Peyer's patch (tissue), 4 donors: Measurements from ENCODE around the gene GABRA5. TPM values are rescaled to one million over a fixed set of nuclear protein-coding genes. Genes with fewer than 3 reads are reported as not detected.

ENCODE experiments used
- DNase-seq, 3 donors: peaks; one replicate each; pipeline ENCODE4 v3.0.0-alpha.2; 2017 to 2019
- H3K27ac ChIP-seq, 4 donors: fragments of 200-600 bp; sonication (generic); one replicate each; pipeline ENCODE4 v1.5.1; 2016 to 2019
- H3K27me3 ChIP-seq, 2 donors: fragments of 200-600 bp; sonication (generic); one replicate each; pipeline ENCODE4 v1.5.1; 2019
- H3K36me3 ChIP-seq, 3 donors: fragments of 200-600 bp; sonication (generic); one replicate each; pipeline ENCODE4 v1.5.1; 2016 to 2019
- H3K4me1 ChIP-seq, 4 donors: fragments of 200-600 bp; sonication (generic); one replicate each; pipeline ENCODE4 v1.5.1; 2016 to 2019
- H3K4me3 ChIP-seq, 4 donors: fragments of 200-600 bp; sonication (generic); 1 replicate in 3 of 4; 2 replicates in 1 of 4; pipeline ENCODE4 v1.5.1; 2016 to 2019; ENCODE audit warnings: mild to moderate bottlenecking in 1 of 4
- H3K9me3 ChIP-seq, 4 donors: fragments of 200-600 bp; sonication (generic); one replicate each; pipeline ENCODE4 v1.5.1; 2016 to 2019; ENCODE audit warnings: mild to moderate bottlenecking in 1 of 4
- POLR2A ChIP-seq, 2 donors: fragments of 450-650 bp; IDR thresholded peaks; one replicate each; pipeline ENCODE4 v1.5.1; 2017; ENCODE audit warnings: antibody characterized with exemption in 2 of 2, mild to moderate bottlenecking in 2 of 2, moderate library complexity in 2 of 2
- total RNA-seq, 4 donors: library from RNA; depleted of rRNA; stranded (reverse); fragments of >200 nt; gene quantifications; one replicate each; pipeline ENCODE4 v1.1.0, GENCODE V29; 2016
- TF ChIP-seq, protein P1 (sequence below), 6 experiments: fragments of 450-650 bp in 4 of 6; fragments of 200-600 bp in 2 of 6; sonication (generic) in 1 of 6; IDR thresholded peaks; one replicate each; pipeline ENCODE4 v1.5.1; 2017 to 2019; ENCODE audit warnings: antibody characterized with exemption in 6 of 6, mild to moderate bottlenecking in 3 of 6, moderate library complexity in 1 of 6

Gene GABRA5
- total RNA-seq, 4 donors from 2014 or later = not detected

DNA sequence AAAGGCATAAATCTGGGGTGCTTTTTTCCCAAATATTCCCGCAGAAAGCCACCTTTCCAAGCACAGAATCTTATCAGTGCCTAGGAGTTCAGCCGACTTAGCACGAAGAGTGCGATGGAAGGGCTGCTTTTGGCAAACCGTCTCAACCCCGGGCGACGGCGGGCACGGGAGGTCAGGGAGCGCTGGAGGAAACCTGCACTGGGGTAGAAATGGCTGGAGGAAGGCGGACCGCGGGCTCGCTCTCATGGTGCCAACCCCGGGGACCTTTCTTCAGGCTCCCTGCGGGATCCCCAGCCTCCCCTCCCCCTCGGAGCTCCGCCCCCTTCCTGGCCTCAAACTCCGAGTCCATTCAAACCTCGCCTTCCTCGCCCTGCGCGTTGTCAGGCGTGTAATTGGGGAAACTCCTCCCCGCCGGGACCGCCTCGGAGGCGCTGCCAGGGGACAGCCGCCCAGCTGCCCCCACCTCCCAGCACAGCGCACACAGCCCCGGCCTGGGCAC lies 103.9 kb downstream of the GABRA5 start, which contains the start of gene GABRG3:
Gene GABRG3, plus strand, starts transcription at position 470 of the 499 bp plus-strand sequence.
- no peak for DNase-seq
- no peak for TF ChIP-seq POLR2A (IDR thresholded peaks at IDR 0.05)
- TF ChIP-seq, protein P1, sequence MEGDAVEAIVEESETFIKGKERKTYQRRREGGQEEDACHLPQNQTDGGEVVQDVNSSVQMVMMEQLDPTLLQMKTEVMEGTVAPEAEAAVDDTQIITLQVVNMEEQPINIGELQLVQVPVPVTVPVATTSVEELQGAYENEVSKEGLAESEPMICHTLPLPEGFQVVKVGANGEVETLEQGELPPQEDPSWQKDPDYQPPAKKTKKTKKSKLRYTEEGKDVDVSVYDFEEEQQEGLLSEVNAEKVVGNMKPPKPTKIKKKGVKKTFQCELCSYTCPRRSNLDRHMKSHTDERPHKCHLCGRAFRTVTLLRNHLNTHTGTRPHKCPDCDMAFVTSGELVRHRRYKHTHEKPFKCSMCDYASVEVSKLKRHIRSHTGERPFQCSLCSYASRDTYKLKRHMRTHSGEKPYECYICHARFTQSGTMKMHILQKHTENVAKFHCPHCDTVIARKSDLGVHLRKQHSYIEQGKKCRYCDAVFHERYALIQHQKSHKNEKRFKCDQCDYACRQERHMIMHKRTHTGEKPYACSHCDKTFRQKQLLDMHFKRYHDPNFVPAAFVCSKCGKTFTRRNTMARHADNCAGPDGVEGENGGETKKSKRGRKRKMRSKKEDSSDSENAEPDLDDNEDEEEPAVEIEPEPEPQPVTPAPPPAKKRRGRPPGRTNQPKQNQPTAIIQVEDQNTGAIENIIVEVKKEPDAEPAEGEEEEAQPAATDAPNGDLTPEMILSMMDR (IDR thresholded peaks at IDR 0.05) = no peak
- no peaks in the 10 kb centered on the region for H3K4me1 ChIP-seq
- H3K36me3 ChIP-seq = no peaks in the 10 kb centered on the region
- no peak within 1 kb of the TSS for H3K27ac ChIP-seq
- H3K27me3 ChIP-seq = no peaks in the 10 kb centered on the region
- H3K4me3 ChIP-seq = peak within 1 kb of the TSS in 1 of 4 donors; percentile 19
- no peaks in the 10 kb centered on the region for H3K9me3 ChIP-seq

DNA sequence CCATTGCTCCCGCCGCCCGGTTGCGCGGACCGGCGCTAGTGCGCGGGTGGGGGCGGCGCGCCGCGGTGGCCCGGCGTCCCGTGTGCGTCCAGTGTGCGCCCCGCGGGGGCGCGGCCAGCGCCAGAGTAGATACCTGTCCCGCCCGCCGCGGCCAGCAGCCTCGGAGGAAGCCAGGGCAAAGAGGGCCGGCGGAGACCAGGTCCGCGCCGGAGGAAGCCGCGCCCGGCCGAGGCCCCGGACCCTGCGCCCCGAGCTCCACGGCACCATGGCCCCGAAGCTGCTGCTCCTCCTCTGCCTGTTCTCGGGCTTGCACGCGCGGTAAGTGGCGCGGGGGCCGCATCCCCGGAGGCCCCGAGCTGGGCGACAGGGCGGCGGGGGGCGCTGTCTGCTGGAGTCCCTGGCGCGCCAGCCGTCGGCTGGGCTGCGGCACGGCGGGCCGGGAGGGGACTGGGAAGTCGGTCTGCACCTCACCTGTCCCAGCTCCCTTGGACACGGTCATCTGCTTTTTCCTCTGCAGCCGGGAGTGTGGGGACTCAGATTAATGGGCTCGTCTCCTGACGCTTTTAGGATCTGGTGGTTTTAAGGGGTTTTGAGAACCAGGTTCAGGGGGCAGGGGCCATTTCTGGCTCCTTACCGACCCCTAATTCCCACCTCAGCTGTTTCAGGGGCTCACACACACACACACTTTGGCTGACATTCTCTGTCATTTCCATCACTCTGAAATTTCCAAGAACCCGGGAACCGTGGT lies 104.6 kb downstream of the GABRA5 start:
- H3K27me3 ChIP-seq = no peaks in the 10 kb centered on the region
- H3K27ac ChIP-seq = no peak overlapping the region
- H3K9me3 ChIP-seq = no peaks in the 10 kb centered on the region
- DNase-seq = no peak
- no peak for TF ChIP-seq POLR2A (IDR thresholded peaks at IDR 0.05)
- TF ChIP-seq, protein P1 (IDR thresholded peaks at IDR 0.05) = no peak
- H3K36me3 ChIP-seq = no peaks in the 10 kb centered on the region
- H3K4me1 ChIP-seq = no peaks in the 10 kb centered on the region
- H3K4me3 ChIP-seq = peak overlapping the region in 1 of 4 donors; percentile 19

DNA sequence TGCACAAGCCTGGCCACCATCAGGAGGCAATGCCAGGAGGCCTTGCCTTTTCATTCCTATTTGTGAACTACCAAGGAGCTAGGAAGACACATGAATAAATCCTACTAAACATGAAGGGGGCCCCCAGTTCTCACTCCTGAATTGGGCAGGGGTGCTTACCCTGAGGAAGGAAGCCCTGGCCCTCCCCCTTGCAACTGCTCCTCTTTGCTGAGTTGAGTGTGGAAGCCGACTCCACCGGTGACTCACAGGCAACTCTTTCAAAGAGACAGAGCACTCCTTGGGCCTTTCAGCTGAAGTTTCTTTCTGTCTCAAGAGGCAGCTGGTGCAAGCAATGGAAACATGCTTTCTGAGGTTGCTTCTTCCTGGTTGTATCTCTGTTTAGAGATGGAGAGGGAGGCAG lies 105.8 kb downstream of the GABRA5 start:
- no peaks in the 10 kb centered on the region for H3K4me1 ChIP-seq
- H3K4me3 ChIP-seq = no peak overlapping the region
- H3K36me3 ChIP-seq = no peaks in the 10 kb centered on the region
- no peaks in the 10 kb centered on the region for H3K27me3 ChIP-seq
- H3K27ac ChIP-seq = no peak overlapping the region
- H3K9me3 ChIP-seq = no peaks in the 10 kb centered on the region
- no peak for DNase-seq
- TF ChIP-seq, protein P1 (IDR thresholded peaks at IDR 0.05) = no peak
- no peak for TF ChIP-seq POLR2A (IDR thresholded peaks at IDR 0.05)

DNA sequence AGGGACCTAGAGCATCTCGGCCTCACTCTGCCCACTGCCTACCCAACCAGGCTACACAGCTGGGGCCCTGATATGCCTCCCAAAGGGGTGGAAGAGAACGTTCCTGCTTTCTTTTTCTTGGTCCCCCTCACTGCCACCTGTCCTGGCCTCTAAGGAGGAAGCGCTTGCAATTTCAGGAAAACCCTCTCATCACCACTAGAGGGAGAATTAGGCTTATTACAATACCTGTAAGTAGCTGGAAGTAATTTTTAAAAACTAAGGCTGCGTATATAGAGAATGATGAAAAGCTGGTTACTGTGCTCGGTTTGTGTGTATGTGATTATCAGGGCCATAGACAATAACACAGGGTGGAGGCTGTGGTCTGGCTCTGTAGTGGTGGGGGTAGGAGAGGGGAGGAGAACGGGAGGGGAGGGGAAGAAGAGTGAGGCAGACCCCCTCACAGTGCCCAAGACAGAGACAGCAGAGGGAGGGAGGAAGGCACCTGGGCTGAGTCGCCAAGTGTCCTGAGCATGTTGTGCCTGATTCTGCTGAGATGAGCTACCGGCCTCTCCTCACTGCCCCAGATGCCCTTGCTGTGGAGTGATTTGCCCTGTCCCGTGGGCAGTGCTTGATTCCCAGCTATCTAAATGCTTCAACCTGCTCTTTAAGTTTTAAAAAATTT lies 107.4 kb downstream of the GABRA5 start:
- Histone ChIP-seq H3K4me3 (no peak overlapping the region), H3K4me1 (no peaks in the 10 kb centered on the region), H3K27me3 (no peaks in the 10 kb centered on the region), H3K36me3 (no peaks in the 10 kb centered on the region), H3K27ac (no peak overlapping the region), H3K9me3 (no peaks in the 10 kb centered on the region)
- DNase-seq = no peak
- no peak for TF ChIP-seq POLR2A (IDR thresholded peaks at IDR 0.05)
- TF ChIP-seq, protein P1 (IDR thresholded peaks at IDR 0.05) = no peak

DNA sequence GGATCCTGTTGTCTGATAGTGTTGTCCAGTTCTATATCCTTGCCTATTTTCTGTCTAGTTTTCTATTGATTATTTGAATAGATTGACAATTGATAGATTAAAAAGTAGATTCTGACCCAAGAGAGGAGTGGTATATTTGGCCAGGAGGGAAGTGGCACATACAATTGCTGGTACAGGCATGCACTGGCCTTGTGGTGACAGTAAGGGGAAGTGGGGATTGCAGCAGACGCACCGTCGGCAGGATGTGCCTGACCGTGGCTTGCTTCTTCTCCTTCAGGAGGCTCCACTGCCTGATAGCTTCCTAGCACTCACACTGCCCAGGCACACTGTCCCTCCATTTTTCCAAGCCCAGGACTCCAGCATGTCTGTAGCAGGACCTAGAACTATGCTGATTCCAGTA lies 114.6 kb downstream of the GABRA5 start:
- no peak for DNase-seq
- no peak for TF ChIP-seq POLR2A (IDR thresholded peaks at IDR 0.05)
- TF ChIP-seq, protein P1 (IDR thresholded peaks at IDR 0.05) = no peak
- Histone ChIP-seq H3K4me1 (no peaks in the 10 kb centered on the region), H3K27me3 (no peaks in the 10 kb centered on the region), H3K36me3 (no peaks in the 10 kb centered on the region), H3K27ac (no peak overlapping the region), H3K4me3 (no peak overlapping the region), H3K9me3 (no peaks in the 10 kb centered on the region)
